ENCODE data around the gene MPDZ. TPM values are rescaled to one million over a fixed set of nuclear protein-coding genes. Genes with fewer than 3 reads are reported as not detected.

The MPDZ gene
- total RNA-seq, 1 experiment from 2014 or later: 0.12 TPM

GRCh38 chr9:13215791-13216554 is 63.5 kb downstream of the MPDZ start (continued):
- no peak for TF ChIP-seq CBX3 (IDR thresholded peaks at IDR 0.05; ENCODE audit: low read depth)
- no peak for TF ChIP-seq EZH2 (IDR thresholded peaks at IDR 0.05)
- TF ChIP-seq ELF1 (IDR thresholded peaks at IDR 0.05; ENCODE audit: borderline replicate concordance, low read depth): no peak
- no peak for TF ChIP-seq ZFX (IDR thresholded peaks at IDR 0.05)
- TF ChIP-seq ZNF274 (IDR thresholded peaks at IDR 0.05; ENCODE audit: low read depth, low read length): no peak
- TF ChIP-seq, protein P1, sequence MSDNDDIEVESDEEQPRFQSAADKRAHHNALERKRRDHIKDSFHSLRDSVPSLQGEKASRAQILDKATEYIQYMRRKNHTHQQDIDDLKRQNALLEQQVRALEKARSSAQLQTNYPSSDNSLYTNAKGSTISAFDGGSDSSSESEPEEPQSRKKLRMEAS (IDR thresholded peaks at IDR 0.05): no peak
- TF ChIP-seq RAD21 (IDR thresholded peaks at IDR 0.05; ENCODE audit: low read depth): no peak

- RAD21 ChIA-PET (ENCODE audit: low non-redundant PET in 1 of 2, low total read pairs in 2 of 2, uncharacterized antibody in 2 of 2, unreplicated experiment in 2 of 2): no interaction called here
- H3K36me3 ChIP-seq (ENCODE audit: control insufficient read depth in 1 of 2, insufficient read depth in 2 of 2, low read length in 2 of 2): no peaks in the 10 kb centered on the region
- BruUV-seq (replicated peaks): no TSS peak
These were observed 65.5 kb downstream of the MPDZ start for GRCh38 chr9:13213998-13214397.

More at GRCh38 chr9:13213998-13214397, 65.5 kb downstream of the MPDZ start:
- Histone ChIP-seq H3K9me3 (ENCODE audit: control insufficient read depth in 1 of 2, insufficient read depth in 1 of 2, low read depth in 1 of 2, low read length in 2 of 2) (no peaks in the 10 kb centered on the region), H2AFZ (ENCODE audit: low read depth, low read length, poor library complexity, severe bottlenecking) (no peak overlapping the region), H3K27ac (ENCODE audit: low read depth, low read length) (no peak overlapping the region), H4K20me1 (ENCODE audit: insufficient read depth) (no peaks in the 10 kb centered on the region), H3K9ac (ENCODE audit: low read length) (no peak overlapping the region), H3K27me3 (ENCODE audit: insufficient read depth, low read length) (no peaks in the 10 kb centered on the region; the same call in 1 of the 2 replicates), H3K4me2 (ENCODE audit: low read length) (no peak overlapping the region), H3K4me3 (replicated peaks in 1 of 2; ENCODE audit: low read depth in 1 of 2, low read length in 2 of 2) (no peak overlapping the region), H3K9me2 (ENCODE audit: insufficient read depth) (no peaks in the 10 kb centered on the region), H3K4me1 (ENCODE audit: control insufficient read depth in 1 of 2, insufficient read depth in 2 of 2, low read length in 2 of 2) (no peaks in the 10 kb centered on the region), H3K79me2 (ENCODE audit: insufficient read depth, low read length) (no peaks in the 10 kb centered on the region)
- TF ChIP-seq ZNF274 (IDR thresholded peaks at IDR 0.05; ENCODE audit: low read depth, low read length): no peak
- TF ChIP-seq TCF7L2 (IDR thresholded peaks at IDR 0.05; ENCODE audit: borderline replicate concordance, extremely low read depth, insufficient read depth, insufficient read length): no peak
- TF ChIP-seq, protein P2, sequence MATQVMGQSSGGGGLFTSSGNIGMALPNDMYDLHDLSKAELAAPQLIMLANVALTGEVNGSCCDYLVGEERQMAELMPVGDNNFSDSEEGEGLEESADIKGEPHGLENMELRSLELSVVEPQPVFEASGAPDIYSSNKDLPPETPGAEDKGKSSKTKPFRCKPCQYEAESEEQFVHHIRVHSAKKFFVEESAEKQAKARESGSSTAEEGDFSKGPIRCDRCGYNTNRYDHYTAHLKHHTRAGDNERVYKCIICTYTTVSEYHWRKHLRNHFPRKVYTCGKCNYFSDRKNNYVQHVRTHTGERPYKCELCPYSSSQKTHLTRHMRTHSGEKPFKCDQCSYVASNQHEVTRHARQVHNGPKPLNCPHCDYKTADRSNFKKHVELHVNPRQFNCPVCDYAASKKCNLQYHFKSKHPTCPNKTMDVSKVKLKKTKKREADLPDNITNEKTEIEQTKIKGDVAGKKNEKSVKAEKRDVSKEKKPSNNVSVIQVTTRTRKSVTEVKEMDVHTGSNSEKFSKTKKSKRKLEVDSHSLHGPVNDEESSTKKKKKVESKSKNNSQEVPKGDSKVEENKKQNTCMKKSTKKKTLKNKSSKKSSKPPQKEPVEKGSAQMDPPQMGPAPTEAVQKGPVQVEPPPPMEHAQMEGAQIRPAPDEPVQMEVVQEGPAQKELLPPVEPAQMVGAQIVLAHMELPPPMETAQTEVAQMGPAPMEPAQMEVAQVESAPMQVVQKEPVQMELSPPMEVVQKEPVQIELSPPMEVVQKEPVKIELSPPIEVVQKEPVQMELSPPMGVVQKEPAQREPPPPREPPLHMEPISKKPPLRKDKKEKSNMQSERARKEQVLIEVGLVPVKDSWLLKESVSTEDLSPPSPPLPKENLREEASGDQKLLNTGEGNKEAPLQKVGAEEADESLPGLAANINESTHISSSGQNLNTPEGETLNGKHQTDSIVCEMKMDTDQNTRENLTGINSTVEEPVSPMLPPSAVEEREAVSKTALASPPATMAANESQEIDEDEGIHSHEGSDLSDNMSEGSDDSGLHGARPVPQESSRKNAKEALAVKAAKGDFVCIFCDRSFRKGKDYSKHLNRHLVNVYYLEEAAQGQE (IDR thresholded peaks at IDR 0.05; ENCODE audit: low read depth): no peak
- no peak for TF ChIP-seq SRF (IDR thresholded peaks at IDR 0.05; ENCODE audit: low read depth)
- TF ChIP-seq EZH2phosphoT487 (IDR thresholded peaks at IDR 0.05; ENCODE audit: borderline replicate concordance): no peak
- DNase-seq (ENCODE audit: low read depth, low spot score): no peak
- intact Hi-C loops (cut with micrococcal nuclease): no loop called here
- POLR2A ChIA-PET: no interaction called here
- CTCF ChIA-PET: interaction anchor here (1.4 kb wide), 1 partner anchor 1220 kb away, joined by 5 read pairs; no protein-coding TSS in a partner anchor
- no peak for ATAC-seq

Data from HCT116 (cell line).